NCI-H82 treated with DMSO at 0.1 percent for 48 hours (cell line): Measurements from ENCODE around the gene TSC22D2.

Experiments used
- DNase-seq: peaks from one replicate; lab custom pipeline; 2025; ENCODE audit not compliant: unreplicated experiment; lab: John Stamatoyannopoulos, UW

TSC22D2 gene

GRCh38 chr3:150384296-150385212 lies 23.5 kb upstream of the TSC22D2 start:
- no peak for DNase-seq

GRCh38 chr3:150385296-150386242 lies 22.5 kb upstream of the TSC22D2 start:
- no peak for DNase-seq

GRCh38 chr3:150388498-150389418 lies 19.3 kb upstream of the TSC22D2 start:
- DNase-seq, result no peak

- DNase-seq, result no peak
Observed at GRCh38 chr3:150390087-150390486, 18.0 kb upstream of the TSC22D2 start.

- no peak for DNase-seq
Observed at GRCh38 chr3:150391161-150391560, 16.9 kb upstream of the TSC22D2 start.

GRCh38 chr3:150393745-150394144 lies 14.4 kb upstream of the TSC22D2 start:
- DNase-seq, result no peak

GRCh38 chr3:150394606-150395005 lies 13.5 kb upstream of the TSC22D2 start:
- DNase-seq, result no peak

- no peak for DNase-seq
Observed at GRCh38 chr3:150396491-150396890, 11.6 kb upstream of the TSC22D2 start.

GRCh38 chr3:150396956-150397550 lies 11.0 kb upstream of the TSC22D2 start:
- no peak for DNase-seq

GRCh38 chr3:150399060-150399459 lies 9.0 kb upstream of the TSC22D2 start:
- DNase-seq, result no peak

GRCh38 chr3:150401285-150401684 lies 6.8 kb upstream of the TSC22D2 start:
- DNase-seq, result no peak

- DNase-seq, result no peak
Observed at GRCh38 chr3:150402217-150402616, 5.9 kb upstream of the TSC22D2 start.

GRCh38 chr3:150404023-150404422 lies 4.1 kb upstream of the TSC22D2 start:
- no peak for DNase-seq

- DNase-seq, result no peak
Observed at GRCh38 chr3:150407051-150407807, 869 bp upstream of the TSC22D2 start.

GRCh38 chr3:150407808-150408220 lies 284 bp upstream of the TSC22D2 start:
- peak; percentile 91 for DNase-seq

GRCh38 chr3:150409125-150409511 lies 1.0 kb downstream of the TSC22D2 start:
- DNase-seq, result no peak

- no peak for DNase-seq
Observed at GRCh38 chr3:150409512-150410310, 1.6 kb downstream of the TSC22D2 start.

GRCh38 chr3:150410311-150411105 lies 2.4 kb downstream of the TSC22D2 start:
- no peak for DNase-seq
